ENCODE measurements around the gene RNASE7.

Gene RNASE7

DNA sequence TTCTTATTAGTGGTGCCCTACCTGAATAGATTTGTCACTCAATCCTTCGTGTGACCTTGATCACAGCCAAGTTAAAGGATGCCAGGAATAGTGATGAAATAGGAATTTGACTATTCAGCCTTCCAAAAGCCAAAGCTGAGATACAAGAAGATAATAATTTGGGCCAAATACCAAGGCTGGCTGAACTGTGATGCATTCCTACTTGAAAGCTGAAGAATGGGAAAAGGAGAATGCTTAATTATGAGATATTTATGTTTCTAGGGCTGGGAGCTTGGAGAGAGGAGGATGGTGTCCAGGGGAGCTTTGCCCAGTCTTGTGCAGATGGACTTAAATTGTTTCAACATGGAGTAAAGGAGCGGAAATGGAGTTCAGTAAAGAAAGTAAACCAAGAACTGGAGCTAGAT lies 5.2 kb downstream of the RNASE7 start:
- no peak overlapping the region for H3K4me3 ChIP-seq (ENCODE audit: low read length)
- WGBS: 87% methylated on average over 2 of the region's 2 CpGs
- no peak overlapping the region for H3K9ac ChIP-seq (ENCODE audit: low read depth, low read length)
- H3K27ac ChIP-seq (ENCODE audit: low read depth, low read length): no peak overlapping the region
- no peaks in the 10 kb centered on the region for H3K9me3 ChIP-seq (ENCODE audit: insufficient read depth, low read depth, low read length)
- H3K36me3 ChIP-seq (ENCODE audit: insufficient read depth, low read length): no peaks in the 10 kb centered on the region
- no peaks in the 10 kb centered on the region for H3K4me1 ChIP-seq (ENCODE audit: insufficient read depth, low read length)
- no peaks in the 10 kb centered on the region for H3K27me3 ChIP-seq (ENCODE audit: insufficient read depth, low read length)

DNA sequence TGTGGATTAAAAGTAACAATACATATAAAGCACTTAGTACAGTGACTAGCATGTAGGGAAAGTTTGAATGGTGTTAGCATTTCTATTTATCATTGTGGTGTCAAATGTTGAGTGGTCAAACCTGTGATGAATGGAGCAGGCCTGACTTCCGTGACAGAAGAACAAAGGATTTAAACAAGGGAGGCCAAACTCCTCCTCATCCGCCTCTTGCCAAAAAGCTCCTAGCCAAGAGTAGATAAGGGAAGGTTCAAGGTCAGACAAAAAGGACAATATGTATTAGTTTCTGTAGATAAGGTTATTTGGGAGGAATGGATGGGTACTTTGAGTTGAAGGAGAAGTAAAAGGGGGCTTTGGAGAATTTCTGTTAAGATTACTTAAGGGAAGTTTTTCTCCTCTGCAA lies 6.5 kb downstream of the RNASE7 start:
- WGBS: 92% methylated on average over 2 of the region's 2 CpGs
- H3K27me3 ChIP-seq (ENCODE audit: insufficient read depth, low read length): no peaks in the 10 kb centered on the region
- H3K4me1 ChIP-seq (ENCODE audit: insufficient read depth, low read length): no peaks in the 10 kb centered on the region

DNA sequence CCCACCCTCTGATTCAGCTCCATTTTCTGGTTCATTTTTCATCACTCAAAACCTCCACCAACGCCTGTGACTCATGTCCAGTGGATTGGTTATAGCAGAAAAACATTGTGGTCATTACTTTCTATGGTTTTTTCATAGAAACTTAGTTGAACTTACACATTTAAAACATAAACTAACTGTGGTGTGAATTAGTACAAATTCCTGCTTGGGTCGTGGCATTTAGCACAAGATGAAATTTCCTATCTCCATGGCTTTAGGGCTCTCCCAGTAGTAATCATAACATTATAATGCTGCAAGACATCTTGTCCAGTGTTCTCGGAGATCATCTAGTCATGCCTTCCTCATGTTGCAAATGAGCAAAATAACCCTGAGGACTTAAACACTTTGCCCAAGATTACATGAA lies 7.1 kb downstream of the RNASE7 start:
- Histone ChIP-seq H3K4me1 (ENCODE audit: insufficient read depth, low read length) (no peaks in the 10 kb centered on the region), H3K36me3 (ENCODE audit: insufficient read depth, low read length) (no peaks in the 10 kb centered on the region), H3K27me3 (ENCODE audit: insufficient read depth, low read length) (no peaks in the 10 kb centered on the region), H3K9ac (ENCODE audit: low read depth, low read length) (no peak overlapping the region), H3K9me3 (ENCODE audit: insufficient read depth, low read depth, low read length) (no peaks in the 10 kb centered on the region), H3K27ac (ENCODE audit: low read depth, low read length) (no peak overlapping the region), H3K4me3 (ENCODE audit: low read length) (no peak overlapping the region)
- 95% methylated on average over 3 of the region's 3 CpGs for WGBS

More for the DNA sequence above, 6.5 kb downstream of the RNASE7 start:
- Histone ChIP-seq H3K9ac (ENCODE audit: low read depth, low read length) (no peak overlapping the region), H3K9me3 (ENCODE audit: insufficient read depth, low read depth, low read length) (no peaks in the 10 kb centered on the region), H3K36me3 (ENCODE audit: insufficient read depth, low read length) (no peaks in the 10 kb centered on the region), H3K27ac (ENCODE audit: low read depth, low read length) (no peak overlapping the region), H3K4me3 (ENCODE audit: low read length) (no peak overlapping the region)

DNA sequence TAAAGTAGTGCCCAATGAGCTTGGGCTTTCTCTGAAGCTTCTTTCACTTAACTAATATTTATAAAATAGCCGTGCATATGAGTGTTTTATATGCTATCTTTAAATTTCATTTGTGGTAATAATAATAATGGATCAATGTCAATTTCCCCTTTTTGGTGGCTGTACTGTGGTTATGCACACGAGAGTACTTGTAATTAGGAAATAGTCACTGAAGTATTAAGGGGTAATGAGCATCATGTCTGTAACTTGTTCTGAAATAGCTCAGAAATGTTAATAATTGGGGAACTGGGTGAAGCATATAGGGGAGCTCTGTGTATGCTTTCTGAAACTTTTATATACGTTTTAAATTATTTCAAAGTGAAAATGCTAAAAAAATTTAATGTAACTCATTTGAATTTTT lies 8.4 kb downstream of the RNASE7 start:
- Histone ChIP-seq H3K4me3 (ENCODE audit: low read length) (no peak overlapping the region), H3K9me3 (ENCODE audit: insufficient read depth, low read depth, low read length) (no peaks in the 10 kb centered on the region), H3K36me3 (ENCODE audit: insufficient read depth, low read length) (no peaks in the 10 kb centered on the region), H3K27me3 (ENCODE audit: insufficient read depth, low read length) (no peaks in the 10 kb centered on the region), H3K4me1 (ENCODE audit: insufficient read depth, low read length) (no peaks in the 10 kb centered on the region), H3K9ac (ENCODE audit: low read depth, low read length) (no peak overlapping the region), H3K27ac (ENCODE audit: low read depth, low read length) (no peak overlapping the region)
- 90% methylated on average over 2 of the region's 3 CpGs for WGBS

DNA sequence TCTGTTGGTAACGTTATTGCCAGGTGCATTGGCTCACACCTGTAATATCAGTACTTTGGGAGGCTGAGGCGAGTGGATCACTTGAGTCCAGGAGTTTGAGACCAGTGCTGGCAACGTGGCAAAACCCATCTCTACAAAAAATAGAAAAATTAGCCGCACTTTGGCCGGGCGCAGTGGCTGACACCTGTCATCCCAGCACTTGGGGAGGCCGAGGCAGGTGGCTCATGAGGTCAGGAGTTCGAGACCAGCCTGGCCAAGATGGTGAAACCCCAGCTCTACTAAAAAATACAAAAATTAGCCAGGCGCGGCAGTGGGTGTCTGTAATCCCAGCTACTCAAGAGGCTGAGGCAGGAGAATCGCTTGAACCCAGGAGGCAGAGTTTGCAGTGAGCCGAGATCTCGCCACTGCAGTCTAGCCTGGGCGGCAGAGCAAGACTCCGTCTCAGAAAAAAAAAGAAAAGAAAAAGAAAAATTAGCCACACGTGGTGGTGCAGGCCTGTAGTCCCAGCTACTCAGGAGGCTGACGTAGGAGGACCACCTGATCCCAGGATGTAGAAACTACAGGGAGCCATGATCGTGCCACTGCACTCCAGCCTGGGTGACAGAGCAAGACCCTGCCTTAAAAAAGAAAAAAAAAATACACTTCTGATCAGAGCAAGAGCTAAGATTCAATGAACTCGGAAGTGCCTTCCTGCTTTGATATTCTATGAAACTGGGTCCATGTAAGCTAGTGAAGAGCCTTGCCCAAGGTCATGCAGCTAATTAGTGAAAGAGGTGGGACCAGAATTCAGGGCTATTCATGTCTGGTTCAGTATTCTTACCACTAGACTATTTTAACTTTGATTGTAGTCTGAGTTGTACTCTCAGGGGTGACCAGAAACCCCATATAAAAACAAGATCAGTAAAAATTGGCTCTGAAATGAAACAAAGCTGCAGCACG lies 11.3 kb downstream of the RNASE7 start:
- H3K9me3 ChIP-seq (ENCODE audit: insufficient read depth, low read depth, low read length): no peaks in the 10 kb centered on the region
- H3K27me3 ChIP-seq (ENCODE audit: insufficient read depth, low read length): no peaks in the 10 kb centered on the region
- 0 out of 2 replicates have a peak, but pooled peaks cover 3% of the 10 kb centered on the region for H3K4me1 ChIP-seq (ENCODE audit: insufficient read depth, low read length)
- 93% methylated on average over 20 of the region's 20 CpGs for WGBS
- no peaks in the 10 kb centered on the region for H3K36me3 ChIP-seq (ENCODE audit: insufficient read depth, low read length)
- H3K27ac ChIP-seq (ENCODE audit: low read depth, low read length): no peak overlapping the region
- no peak overlapping the region for H3K4me3 ChIP-seq (ENCODE audit: low read length)
- H3K9ac ChIP-seq (ENCODE audit: low read depth, low read length): no peak overlapping the region

DNA sequence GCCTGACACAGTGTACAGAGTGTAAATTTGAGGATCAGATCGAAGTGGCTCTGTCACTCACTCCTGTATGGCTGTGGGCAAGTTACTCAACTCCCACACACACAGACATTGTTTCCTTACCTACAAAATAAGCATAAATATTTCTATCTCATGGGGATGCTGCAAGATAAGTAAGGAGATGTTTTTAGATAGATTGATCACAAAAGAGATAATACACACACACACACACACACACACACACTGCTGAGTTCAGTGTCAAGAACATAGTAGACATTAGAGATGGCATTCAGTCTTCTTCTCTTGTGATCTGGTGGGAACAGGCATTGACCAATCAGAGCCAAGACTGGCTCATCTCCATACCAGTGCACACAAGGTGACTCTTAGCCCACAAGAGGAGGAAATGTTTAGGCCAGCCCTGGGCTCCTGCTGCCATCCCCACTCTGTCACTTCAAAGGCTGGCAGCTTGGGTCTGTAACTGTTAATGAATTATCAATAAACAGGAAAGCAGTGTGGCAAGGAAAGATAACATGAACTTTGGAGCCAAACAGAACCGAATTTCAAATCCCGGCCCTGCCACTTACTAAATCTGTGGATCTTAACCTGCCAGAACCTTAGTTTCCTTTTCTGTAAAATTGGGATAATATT lies 12.1 kb downstream of the RNASE7 start:
- no peak overlapping the region for H3K9ac ChIP-seq (ENCODE audit: low read depth, low read length)

DNA sequence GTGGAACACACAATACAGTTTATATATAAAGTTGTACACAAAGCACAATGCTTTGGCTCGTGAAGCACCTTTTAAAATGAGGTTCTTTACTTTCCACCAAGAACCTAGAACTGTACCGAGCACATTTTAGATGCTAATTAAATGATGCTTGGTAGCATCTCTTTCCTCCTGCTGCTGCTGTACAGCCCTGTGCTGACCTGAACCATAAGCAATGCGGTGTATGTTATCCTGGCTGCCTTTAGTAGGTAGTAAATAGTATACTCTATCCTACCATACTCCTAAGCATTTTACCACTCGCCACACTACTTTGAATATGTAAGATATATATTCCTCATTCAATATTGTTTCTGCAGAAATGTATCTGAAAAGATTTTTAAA lies 12.6 kb downstream of the RNASE7 start:
- no peak overlapping the region for H3K27ac ChIP-seq (ENCODE audit: low read depth, low read length)
- 0 out of 2 replicates have a peak, but pooled peaks cover 3% of the 10 kb centered on the region for H3K4me1 ChIP-seq (ENCODE audit: insufficient read depth, low read length)
- H3K36me3 ChIP-seq (ENCODE audit: insufficient read depth, low read length): no peaks in the 10 kb centered on the region
- H3K9ac ChIP-seq (ENCODE audit: low read depth, low read length): no peak overlapping the region
- H3K27me3 ChIP-seq (ENCODE audit: insufficient read depth, low read length): no peaks in the 10 kb centered on the region
- H3K4me3 ChIP-seq (ENCODE audit: low read length): no peak overlapping the region
- 93% methylated on average over 2 of the region's 4 CpGs for WGBS
- H3K9me3 ChIP-seq (ENCODE audit: insufficient read depth, low read depth, low read length): no peaks in the 10 kb centered on the region

More for the DNA sequence above, 12.1 kb downstream of the RNASE7 start:
- Histone ChIP-seq H3K9me3 (ENCODE audit: insufficient read depth, low read depth, low read length) (no peaks in the 10 kb centered on the region), H3K4me1 (ENCODE audit: insufficient read depth, low read length) (0 out of 2 replicates have a peak, but pooled peaks cover 3% of the 10 kb centered on the region), H3K4me3 (ENCODE audit: low read length) (no peak overlapping the region), H3K27ac (ENCODE audit: low read depth, low read length) (no peak overlapping the region), H3K36me3 (ENCODE audit: insufficient read depth, low read length) (no peaks in the 10 kb centered on the region), H3K27me3 (ENCODE audit: insufficient read depth, low read length) (no peaks in the 10 kb centered on the region)
- 96% methylated on average over 3 of the region's 3 CpGs for WGBS

DNA sequence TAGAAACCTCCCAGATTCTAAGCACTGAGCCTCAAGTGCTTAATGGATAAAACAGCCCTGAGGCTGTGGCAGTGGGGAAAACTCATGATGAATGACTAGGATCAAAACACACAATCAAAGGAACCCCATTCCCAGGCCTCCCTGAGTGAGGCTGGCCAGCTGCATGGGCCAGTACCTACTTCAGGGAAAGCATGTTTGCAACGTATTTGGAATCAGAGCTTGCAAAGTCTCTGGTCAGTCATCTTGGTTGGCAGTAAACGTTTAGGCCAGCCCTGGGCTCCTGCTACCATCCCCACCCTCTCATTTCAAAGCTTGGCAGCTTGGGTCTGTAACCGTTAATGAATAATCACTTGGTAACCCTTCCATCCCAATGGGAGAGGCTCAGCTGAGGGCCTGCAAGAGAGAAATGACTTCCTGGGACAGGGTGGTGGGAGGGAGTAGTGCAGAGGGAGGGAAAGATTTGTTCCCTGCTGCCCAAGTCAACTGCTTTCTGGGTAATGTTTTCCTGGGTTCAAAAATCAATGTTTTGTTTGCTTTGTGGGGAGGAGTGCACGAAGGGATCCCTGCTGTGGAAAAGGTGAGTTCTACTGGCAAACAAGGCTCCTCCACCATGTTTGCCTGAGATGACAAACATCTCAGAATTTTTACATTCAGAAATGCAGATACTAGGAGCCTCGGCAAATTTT lies 13.4 kb downstream of the RNASE7 start:
- WGBS: 58% methylated on average over 5 of the region's 5 CpGs

DNA sequence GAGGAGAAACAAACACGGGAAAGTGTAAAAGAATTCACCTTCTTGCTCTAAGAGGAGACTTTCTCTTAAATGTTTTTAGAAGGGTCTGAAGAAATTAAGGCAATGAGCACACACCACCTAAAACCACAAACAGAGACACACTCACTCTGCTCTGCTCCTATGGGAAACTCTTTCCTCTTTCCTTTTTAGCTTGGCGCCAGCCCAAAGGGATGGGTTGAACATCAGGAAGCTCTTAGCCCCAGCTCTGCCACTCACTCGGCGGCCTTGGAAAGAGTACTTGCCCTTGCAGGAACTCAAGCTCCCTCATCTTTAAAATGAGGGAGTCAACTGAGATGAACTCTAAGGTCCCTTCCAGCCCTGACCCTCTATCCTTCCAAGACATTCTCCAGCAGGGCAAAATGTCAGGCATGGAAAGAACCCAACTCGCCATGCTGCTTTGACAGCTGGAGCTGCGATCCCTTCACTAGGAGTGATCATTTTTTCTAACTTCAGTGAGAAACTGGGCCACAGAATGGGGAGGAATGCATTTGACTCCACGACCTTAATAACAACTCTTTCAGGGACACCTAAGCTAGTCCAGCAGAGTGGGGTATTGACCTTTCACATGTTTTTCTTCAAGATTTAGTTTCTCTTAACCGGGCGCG lies 14.5 kb downstream of the RNASE7 start:
- 92% methylated on average over 10 of the region's 10 CpGs for WGBS
- H3K9ac ChIP-seq (ENCODE audit: low read depth, low read length): no peak overlapping the region
- H3K27ac ChIP-seq (ENCODE audit: low read depth, low read length): no peak overlapping the region
- H3K27me3 ChIP-seq (ENCODE audit: insufficient read depth, low read length): no peaks in the 10 kb centered on the region
- H3K4me3 ChIP-seq (ENCODE audit: low read length): no peak overlapping the region
- H3K9me3 ChIP-seq (ENCODE audit: insufficient read depth, low read depth, low read length): no peaks in the 10 kb centered on the region
- no peaks in the 10 kb centered on the region for H3K36me3 ChIP-seq (ENCODE audit: insufficient read depth, low read length)
- 0 out of 2 replicates have a peak, but pooled peaks cover 3% of the 10 kb centered on the region for H3K4me1 ChIP-seq (ENCODE audit: insufficient read depth, low read length)

More for the DNA sequence above, 13.4 kb downstream of the RNASE7 start:
- Histone ChIP-seq H3K36me3 (ENCODE audit: insufficient read depth, low read length) (no peaks in the 10 kb centered on the region), H3K27me3 (ENCODE audit: insufficient read depth, low read length) (no peaks in the 10 kb centered on the region), H3K9me3 (ENCODE audit: insufficient read depth, low read depth, low read length) (no peaks in the 10 kb centered on the region), H3K4me1 (ENCODE audit: insufficient read depth, low read length) (0 out of 2 replicates have a peak, but pooled peaks cover 3% of the 10 kb centered on the region), H3K4me3 (ENCODE audit: low read length) (no peak overlapping the region), H3K27ac (ENCODE audit: low read depth, low read length) (no peak overlapping the region), H3K9ac (ENCODE audit: low read depth, low read length) (no peak overlapping the region)

DNA sequence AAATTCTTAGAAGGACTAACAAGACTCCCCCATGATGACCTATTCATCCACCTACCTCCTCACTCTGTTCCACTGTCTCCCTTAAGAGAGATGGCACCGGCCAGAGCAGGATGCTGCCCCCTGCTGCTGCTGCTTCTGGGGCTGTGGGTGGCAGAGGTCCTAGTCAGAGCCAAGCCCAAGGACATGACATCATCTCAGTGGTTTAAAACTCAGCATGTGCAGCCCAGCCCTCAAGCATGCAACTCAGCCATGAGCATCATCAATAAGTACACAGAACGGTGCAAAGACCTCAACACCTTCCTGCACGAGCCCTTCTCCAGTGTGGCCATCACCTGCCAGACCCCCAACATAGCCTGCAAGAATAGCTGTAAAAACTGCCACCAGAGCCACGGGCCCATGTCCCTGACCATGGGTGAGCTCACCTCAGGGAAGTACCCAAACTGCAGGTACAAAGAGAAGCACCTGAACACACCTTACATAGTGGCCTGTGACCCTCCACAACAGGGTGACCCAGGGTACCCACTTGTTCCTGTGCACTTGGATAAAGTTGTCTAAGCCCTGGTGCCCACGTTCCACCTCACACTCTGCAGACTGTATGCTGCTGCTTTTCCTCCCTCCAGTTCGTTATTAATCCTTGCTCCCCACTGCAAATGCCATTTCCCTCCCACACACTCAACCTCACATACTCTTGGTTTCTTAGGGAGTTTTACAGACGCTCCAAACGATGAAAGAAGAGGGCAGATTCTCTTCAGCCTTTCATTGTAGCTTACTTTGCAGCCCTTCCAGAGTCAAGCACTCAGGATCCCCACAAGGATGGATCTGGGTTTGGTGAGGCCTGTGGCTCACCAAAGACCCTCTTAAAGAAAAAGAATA lies 15.9 kb downstream of the RNASE7 start, which contains the start of gene RNASE8:
TSS of gene RNASE8 (plus strand) at position 20 of the 873 bp plus-strand sequence. CDS start at position 91, 71 bp downstream.
- Histone ChIP-seq H3K4me1 (ENCODE audit: insufficient read depth, low read length) (peaks cover 3% of the 10 kb centered on the region; the same call in 1 of the 2 replicates), H3K9ac (ENCODE audit: low read depth, low read length) (no peak within 1 kb of the TSS), H3K4me3 (ENCODE audit: low read length) (no peak within 1 kb of the TSS), H3K27ac (ENCODE audit: low read depth, low read length) (no peak within 1 kb of the TSS), H3K27me3 (ENCODE audit: insufficient read depth, low read length) (no peaks in the 10 kb centered on the region), H3K36me3 (ENCODE audit: insufficient read depth, low read length) (no peaks in the 10 kb centered on the region), H3K9me3 (ENCODE audit: insufficient read depth, low read depth, low read length) (no peaks in the 10 kb centered on the region)
- WGBS: 88% methylated on average over 8 of the region's 8 CpGs

All from HUES64 (cell line).